ENCODE results near the gene PGLYRP4.

Gene PGLYRP4

DNA sequence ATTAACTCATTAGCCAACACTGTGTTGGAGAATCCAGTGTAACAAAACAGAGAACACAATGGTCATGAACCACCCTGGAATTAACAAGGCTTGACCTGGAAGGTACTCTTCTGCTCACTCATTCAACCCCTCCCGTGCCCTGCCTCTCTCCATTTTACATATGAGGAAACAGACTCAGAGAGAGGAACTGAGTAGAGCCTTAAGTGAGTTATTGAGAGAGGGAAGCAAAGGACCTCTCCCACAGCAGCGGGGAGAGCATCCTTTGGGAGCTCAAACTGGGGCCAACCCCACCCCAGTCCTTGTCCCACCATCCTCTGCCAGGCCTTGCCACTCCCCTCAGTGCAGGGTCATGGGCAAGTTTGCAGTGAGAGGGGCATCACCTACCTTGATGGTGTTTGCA is 25.4 kb upstream of the PGLYRP4 start:
- DNase-seq: no peak

DNA sequence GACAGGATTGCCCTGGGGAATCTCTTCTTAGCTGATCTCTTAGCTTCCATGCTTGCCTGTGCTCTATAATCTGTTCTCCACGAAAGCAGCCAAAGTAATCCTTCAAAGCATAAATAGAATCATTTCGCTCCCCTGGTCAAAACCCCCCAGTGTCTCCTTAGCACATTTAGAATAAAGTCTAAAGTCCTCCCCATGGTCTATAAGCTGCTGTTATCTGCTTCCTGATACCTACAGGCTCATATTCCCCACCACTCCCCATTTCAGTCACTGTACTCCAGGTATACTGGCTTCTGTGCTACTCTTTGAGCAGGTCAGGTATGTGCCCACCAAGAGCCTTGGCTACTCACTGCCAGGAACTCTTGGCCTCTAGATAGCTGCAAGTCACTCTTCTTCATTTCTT is 23.9 kb upstream of the PGLYRP4 start:
- DNase-seq: no peak

DNA sequence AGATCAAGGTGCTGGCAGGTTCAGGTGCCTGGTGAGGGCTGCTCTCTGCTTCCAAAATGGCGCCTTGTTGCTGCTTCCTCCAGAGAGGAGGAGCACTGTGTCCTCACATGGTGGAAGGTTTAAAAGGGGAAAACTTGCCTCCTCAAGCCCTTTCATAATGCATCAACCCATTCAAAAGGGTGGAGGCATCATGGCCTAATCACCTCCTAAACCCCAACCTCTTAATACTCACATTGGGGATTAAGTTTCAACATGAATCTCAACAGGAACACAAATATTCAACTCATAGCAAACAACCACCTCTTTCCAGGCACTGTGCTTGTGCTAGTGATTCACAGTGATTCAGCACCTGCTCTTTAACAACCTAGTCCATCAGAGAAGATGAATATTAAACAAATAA is 22.6 kb upstream of the PGLYRP4 start:
- DNase-seq: no peak

DNA sequence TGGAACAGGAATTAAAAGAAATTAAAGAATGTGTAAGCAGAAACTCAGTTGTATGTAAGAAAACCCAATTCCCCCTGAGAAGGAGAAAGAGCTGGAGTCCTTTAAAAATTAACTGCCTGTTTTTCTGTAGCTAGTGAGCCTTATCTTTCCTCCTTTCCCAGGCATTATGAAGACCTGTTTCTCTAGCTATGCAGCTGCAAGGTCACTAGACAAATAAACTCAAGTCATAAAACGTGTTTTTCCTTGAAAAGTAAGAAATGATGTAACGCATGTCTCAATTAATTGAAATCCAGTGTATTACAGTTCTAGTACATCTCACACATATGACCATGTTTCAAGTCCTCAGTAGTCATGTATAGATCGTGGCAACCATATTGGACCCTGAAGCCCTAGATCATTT is 21.5 kb upstream of the PGLYRP4 start:
- no peak for DNase-seq

DNA sequence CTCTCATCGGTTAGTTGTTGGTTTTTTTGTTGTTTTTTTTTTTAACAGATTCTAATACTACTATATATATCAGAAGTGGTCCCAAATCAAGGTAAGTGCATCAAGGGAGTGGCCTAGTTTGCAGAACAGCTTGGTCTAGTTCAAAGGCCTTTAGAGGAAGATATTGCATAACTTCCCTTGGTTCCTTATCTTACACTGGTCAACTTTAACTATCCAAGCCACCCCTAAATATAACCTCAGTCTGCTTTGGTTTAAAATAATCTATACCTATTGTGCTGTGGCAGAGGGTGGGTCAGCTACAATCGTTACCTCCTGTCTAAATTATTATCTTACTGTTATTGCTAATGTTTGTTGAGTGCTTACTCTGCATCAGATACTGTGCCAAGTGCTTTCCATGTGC is 19.9 kb upstream of the PGLYRP4 start:
- no peak for DNase-seq

DNA sequence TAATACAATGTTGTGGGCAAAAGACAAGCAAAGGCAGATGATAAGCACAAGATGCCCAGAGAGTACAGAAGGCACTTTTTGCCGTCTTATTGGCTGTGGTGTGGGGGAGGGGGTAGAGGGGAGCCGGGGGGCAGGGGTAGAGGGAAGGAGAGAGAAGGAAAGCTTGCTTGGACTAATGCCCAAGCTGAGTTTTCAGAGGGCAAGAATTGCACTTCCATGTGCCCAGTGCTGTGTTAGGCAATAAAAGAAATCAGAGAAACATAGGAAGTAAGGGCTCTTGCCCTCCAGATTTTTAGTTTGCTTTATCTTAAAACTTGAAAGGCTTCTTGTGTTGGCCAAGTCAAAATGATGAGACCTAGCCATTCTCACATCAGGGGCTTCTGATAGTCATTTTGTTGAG is 18.4 kb upstream of the PGLYRP4 start:
- DNase-seq: no peak

DNA sequence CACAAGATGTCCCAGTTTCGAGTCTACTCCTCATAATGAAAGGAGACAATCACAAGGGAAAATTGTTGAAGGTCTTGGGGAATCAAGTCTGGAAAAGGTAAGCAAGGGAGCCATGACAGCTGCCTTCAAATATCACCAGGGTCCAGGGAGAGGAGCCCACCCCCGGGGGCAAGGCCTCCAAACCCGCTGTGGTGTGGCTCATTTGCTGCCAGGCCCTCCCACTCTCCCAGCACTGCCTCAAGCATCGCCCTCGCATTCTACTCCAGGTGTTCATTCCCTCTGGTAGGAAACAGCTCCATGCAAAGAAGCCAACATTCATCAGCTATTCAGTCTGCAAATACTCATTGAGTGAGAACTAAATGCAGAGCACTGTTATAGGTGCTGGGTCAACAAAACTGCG is 17.6 kb upstream of the PGLYRP4 start:
- no peak for DNase-seq

DNA sequence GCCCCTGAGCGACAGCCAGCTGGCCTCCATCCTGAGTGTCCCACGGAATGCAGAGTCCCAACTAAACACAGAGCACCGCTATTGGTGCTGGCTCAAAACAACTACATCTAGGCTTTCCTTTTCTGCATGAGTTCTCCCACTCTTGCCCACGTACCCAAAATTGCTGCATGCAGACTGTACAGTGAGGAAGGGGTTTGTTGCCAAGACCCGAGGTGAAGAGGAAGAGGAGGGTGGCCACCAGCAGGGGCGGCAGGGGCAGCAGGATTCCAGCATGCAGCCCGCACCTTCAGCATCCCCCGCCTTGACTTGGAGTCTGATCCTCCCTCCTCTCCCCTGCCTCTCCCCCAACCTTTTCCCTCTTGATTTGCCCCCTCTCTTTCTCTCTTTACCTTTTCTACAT is 17.1 kb upstream of the PGLYRP4 start:
- no peak for DNase-seq

DNA sequence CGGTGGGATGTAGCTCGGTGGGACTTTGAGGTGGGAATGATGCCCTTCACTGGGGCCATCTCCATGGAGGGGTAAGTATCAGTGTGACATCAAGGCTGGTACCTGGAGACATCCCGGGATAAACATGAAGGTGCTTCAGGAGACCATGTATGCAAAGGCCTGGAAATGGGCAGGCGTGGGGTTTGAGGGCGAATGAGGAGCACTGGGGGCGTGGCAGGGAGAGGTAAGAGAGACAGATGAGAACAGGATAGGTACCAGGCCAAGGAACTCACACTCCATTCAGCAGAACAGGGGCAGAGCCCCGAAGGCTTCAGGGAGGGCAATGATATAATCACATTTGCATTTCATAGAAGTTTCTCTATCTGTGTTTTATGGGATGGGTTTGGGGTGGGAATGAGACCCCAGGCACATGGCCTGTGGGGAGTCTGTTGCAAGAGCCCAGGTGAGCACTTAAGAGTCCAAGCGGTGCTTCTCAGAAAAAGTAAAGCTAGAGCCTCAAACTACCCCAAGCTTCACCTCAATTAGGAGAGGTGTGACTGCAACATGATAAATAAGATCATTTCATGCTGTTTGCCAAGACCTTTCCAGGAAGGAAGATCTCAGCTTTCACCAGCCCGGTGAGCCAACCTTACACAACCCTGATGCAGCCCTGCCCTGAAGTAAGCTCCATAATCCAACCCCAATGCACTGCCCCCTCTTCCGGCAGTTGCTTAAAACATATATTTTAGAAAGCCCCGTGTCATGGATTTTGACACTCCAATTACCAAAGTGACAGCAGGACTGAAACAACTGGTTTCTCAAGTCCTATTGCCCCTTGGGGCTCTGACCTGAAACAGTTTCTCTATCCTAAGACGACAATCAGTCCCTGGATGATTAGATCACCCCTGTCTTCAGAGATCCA is 16.4 kb upstream of the PGLYRP4 start:
- DNase-seq: no peak

DNA sequence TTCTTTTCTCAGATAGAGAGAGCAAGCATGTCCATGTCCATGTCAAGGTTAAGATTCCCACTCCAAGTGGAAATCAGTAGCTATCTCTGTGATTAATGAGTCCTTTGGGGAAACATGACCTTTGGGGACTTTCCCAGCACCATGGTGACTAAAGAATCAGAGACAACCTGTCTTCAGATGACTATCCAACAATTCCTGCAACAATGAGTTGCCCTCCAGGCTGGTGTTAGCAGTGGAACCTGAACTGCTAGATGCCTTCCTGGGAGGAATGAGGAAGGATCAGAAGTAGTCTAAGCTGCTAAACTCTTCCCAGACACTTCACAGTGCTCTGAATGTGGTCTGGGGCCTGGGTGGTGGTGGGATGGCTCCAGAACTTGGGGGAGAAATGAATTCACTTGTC is 15.5 kb upstream of the PGLYRP4 start:
- no peak for DNase-seq

DNA sequence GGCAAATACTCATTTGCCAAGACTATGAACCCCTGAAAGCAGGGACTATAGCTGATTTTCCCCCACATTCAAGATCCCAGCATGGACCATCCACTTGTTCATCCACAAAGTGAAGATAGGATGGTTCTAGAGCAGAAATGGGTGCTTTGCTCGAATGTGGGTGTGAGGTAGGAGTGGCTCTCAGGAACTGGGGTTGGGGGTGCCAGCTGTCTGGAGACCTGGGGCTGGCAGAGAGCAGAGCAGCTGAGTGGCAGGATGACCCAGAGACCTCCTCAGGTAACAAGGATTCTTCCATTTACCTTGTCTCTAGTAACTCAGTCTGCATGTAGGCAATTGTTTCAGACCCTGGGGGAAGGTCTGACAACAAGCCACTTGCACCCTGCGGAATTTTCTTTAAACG is 15.0 kb upstream of the PGLYRP4 start:
- DNase-seq: no peak

DNA sequence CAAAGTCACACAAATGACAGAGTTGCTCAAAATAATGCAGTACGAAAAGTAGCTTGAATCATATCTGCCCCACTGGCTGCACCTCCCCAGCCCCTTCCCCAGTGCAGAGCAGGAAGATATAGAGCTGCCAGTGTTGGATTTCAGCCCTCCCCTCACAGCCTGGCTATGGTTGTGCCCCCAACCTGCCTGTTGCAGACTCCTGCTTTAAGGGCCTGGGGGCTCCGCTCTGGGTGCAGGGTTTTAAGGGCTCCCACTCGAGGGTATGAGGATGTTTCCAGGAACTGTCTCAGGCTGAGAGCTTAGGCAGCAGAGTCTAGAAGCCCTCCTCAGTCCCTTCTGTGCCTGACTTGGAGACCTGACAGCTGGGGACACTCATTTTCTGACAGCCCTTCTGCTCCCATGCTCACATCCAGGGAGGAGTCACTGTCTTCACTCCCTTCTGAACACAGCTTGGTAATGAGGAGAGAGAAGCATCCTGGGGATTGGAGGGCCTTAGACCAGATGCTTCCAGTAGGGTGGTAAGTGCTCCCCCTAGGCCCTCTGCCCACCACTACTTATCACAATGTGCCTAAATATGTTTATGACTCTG is 13.6 kb upstream of the PGLYRP4 start:
- DNase-seq: no peak

DNA sequence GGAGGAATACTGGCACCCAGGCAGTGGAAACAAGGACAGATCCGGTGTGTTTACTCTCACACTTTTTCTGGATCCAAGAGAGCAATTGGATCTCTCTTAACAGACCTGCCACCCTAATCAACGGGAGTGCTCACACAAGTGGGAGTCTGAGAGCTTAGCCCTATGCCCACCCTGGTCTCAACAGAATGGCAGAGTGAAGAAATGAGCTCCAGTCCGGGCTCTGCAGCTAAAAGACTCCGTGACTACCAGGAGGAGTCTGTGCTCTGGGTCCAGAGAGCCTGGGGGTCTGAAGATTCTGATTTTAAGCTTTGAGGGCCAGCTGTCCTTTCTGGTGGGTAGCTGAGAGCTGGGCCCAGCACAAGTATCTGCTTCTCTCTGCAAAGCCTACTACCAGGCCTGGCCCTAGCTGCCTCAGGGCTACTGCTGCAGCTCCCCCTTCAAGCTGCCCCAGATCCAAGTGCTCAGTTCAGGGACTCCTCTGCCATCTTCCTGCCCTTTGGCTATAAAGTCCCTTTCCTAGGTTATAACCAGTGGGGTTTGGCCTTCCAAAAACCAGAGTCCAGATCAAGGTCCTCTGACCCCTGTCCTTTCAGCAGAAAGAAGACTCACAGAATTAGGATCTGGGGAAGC is 13.0 kb upstream of the PGLYRP4 start:
- no peak for DNase-seq

DNA sequence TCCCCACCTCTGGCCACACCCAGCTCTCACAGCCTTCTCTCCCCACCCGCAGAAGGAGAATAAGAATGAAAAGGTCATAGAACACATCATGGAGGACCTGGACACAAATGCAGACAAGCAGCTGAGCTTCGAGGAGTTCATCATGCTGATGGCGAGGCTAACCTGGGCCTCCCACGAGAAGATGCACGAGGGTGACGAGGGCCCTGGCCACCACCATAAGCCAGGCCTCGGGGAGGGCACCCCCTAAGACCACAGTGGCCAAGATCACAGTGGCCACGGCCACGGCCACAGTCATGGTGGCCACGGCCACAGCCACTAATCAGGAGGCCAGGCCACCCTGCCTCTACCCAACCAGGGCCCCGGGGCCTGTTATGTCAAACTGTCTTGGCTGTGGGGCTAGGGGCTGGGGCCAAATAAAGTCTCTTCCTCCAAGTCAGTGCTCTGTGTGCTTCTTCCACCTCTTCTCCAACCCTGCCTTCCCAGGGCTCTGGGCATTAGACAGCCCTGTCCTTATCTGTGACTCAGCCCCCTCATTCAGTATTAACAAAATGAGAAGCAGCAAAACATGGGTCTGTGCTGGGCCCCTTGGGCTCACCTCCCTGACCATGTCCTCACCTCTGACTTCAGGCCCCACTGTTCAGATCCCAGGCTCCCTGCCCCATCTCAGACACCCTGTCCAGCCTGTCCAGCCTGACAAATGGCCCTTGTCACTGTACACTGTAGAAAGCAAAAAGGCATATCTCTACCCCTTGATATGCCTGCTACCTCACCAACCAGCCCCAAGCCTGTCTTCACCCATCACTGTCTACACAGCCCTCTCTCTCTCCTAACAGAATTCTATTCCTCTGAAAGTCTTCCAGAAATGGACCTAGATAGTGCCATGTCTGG is 12.2 kb upstream of the PGLYRP4 start:
- no peak for DNase-seq

DNA sequence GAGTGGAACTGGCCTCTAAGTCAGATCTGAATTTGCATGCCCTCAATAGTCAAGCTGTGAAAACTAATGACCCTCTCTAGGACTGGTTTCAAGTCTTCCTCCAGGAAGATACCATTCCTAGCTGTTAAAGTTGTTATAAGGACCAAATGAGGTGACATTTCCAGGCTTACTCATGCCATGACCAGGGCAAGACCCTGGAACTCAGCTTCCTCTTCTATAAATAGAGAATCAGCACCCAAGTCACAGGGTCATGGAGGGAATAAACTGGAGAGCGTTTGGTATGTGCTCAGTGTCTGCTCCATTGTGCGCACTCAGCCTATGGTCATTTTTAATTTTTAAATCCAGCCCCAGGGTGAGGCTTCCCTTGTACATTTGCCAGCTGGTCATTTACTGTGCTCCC is 11.5 kb upstream of the PGLYRP4 start:
- no peak for DNase-seq

DNA sequence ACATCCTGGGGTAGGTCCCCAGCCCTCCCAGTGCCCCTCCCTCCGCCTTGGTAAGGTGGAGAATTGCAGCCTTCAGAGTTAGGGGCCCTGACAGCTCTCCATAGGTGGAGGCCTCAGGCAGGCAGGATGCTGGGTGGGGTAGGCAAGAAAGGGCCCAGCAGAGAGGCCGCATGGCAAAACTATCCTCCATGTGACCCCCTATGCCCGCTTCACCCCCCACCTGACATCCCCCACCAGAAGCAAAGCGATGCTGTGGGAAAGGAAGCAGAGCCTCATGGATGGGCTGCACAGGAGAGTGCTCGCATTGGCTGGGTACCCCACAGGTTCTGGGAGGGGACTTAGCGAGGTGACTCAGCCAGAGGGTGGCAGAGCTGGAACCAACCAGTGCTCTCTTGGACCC is 10.6 kb upstream of the PGLYRP4 start:
- no peak for DNase-seq

DNA sequence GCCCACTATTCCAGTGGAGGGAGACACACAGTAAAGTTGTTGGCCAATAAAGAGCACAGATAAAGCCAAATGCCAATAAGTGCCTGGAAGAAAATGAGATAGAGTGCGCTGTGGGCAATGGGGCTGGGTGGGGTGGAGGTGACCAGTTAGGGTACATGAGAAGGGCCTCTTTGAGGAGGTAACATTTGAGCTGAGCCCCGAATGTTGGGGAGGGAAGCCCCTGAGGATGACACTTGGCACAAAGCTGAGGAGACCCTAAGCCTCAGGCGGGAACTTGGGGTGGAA is 10.0 kb upstream of the PGLYRP4 start:
- no peak for DNase-seq

DNA sequence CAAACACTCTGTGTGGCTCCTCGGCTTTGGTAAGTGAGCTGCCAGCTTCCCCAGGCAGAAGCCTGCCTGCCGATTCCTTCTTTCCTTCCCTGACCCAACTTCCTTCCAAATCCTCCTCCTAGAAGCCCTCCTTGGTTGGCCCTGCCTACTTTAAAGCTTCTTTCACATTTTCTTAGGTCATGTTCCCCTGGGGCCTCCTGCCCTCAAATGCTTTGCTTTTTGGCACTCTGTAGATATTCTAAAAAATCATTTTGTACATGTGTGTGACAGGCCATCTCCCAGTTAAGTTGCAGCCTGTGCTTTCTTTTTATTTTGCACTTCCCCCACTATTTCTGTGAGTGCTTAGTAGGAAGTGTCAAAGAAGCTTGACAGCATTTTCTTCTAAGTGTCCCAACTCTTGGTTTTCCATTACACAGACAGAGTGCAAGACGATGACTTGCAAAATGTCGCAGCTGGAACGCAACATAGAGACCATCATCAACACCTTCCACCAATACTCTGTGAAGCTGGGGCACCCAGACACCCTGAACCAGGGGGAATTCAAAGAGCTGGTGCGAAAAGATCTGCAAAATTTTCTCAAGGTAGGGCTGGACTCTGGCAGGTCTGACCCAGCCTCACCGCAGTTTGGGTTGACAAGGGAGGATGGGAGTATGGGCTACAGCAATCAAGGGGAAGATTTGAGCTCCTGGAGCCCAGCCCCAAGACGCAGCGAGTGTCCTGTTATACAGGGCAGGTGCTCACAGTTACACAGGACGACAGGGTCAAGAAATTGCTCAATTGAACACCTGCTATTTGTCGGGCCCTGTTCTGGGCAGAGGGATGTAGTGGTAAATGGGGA is 9.4 kb upstream of the PGLYRP4 start, which contains the start of gene S100A9:
Gene S100A9 (plus strand): TSS at position 2 of the 838 bp plus-strand sequence. CDS start 430 bp downstream, at position 432.
- no peak for DNase-seq

DNA sequence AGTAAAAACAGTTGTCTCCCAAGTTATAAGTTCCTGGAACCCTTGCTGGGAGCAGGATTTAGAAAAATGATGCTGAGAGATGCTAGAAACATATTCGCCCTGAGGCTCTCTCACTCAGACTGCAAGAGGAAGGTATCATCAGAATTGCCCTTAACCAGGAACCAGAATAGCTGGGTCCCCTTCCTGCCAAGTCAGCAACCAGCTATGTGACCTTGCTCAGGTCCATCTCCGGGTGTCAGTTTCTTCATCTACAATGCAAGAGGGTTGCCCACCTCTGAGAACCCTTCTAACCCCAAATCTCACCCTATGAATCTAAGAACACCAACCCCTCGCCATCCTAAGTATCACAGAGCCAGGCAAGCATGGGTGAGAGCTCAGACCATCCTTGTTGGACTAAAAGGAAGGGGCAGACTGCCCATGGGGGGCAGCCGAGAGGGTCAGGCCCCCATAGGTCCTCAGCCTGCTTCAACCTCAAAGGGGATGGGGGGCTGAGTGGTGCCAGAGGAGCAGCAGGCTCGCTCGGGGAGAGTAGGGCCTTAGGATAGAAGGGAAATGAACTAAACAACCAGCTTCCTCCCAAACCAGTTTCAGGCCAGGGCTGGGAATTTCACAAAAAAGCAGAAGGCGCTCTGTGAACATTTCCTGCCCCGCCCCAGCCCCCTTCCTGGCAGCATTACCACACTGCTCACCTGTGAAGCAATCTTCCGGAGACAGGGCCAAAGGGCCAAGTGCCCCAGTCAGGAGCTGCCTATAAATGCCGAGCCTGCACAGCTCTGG is 8.6 kb upstream of the PGLYRP4 start:
- no peak for DNase-seq

DNA sequence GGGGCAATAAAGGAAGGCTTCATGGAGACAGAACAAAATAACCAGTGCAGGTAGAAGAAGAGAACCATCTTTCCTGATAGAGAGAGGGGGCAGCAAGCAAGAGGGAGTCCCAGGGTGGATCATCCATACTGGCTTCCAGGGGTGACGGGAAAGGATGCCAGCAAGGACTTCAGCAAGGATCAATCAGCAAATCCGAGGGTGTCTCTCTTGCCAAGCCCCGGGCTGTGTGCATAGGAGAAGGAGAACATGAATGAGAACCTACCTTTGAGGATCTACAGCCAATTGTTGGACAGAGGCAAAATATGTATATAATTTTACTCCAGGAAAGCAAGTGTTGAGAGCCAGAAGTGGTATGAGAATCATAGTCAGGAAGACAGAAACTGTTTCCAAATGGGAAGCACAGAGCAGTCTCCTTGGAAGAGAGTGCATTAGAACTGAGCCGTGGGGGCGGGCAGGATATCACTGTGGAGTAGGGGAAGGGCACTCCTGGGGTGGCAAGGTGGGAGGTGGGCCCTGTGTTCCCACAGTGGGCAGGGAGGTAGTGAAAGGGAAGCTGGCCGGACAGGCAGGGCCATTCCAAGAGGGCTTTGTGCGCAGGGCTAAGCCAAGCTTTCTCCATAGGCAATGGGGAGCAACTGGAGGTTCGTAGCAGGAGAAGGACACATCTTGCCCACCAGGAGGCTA is 7.9 kb upstream of the PGLYRP4 start:
- DNase-seq: no peak

Measured in effector CD4-positive, alpha-beta T cell (primary cell).